Ascending aorta (tissue), 2 donors: ENCODE measurements around the gene ADGRG1. TPM values are rescaled to one million over a fixed set of nuclear protein-coding genes. Genes with fewer than 3 reads are reported as not detected.

Experiments
- DNase-seq, 2 donors: peaks; one replicate each; pipeline ENCODE4 v3.0.0-alpha.2; 2019; ENCODE audit warnings: low spot score in 2 of 2
- H3K27ac ChIP-seq, 2 donors: fragments of 200-600 bp; sonication (generic); one replicate each; pipeline ENCODE4 v1.5.1; 2016 to 2017; ENCODE audit warnings: mild to moderate bottlenecking in 1 of 2
- H3K27me3 ChIP-seq: fragments of 200-600 bp; sonication (generic); one replicate; pipeline ENCODE4 v1.5.1; 2017
- H3K36me3 ChIP-seq, 2 donors: fragments of 200-600 bp; sonication (generic); one replicate each; pipeline ENCODE4 v1.5.1; 2016
- H3K4me1 ChIP-seq, 2 donors: fragments of 200-600 bp; sonication (generic); one replicate each; pipeline ENCODE4 v1.5.1; 2016 to 2017; ENCODE audit warnings: mild to moderate bottlenecking in 1 of 2
- H3K4me3 ChIP-seq, 2 donors: fragments of 200-600 bp; sonication (generic); one replicate each; pipeline ENCODE4 v1.5.1; 2016 to 2017; ENCODE audit warnings: mild to moderate bottlenecking in 1 of 2
- H3K9me3 ChIP-seq, 2 donors: fragments of 200-600 bp; sonication (generic); one replicate each; pipeline ENCODE4 v1.5.1; 2016
- CTCF ChIP-seq, 3 experiments: fragments of 200-600 bp in 2 of 3; fragments of 450-650 bp in 1 of 3; sonication (generic) in 2 of 3; IDR thresholded peaks; one replicate each; pipeline ENCODE4 v1.5.1; 2016 to 2019; ENCODE audit warnings: antibody characterized with exemption in 3 of 3, mild to moderate bottlenecking in 1 of 3, moderate library complexity in 1 of 3
- intact Hi-C: fragments of 100-400 bp; cut with DNase I; formaldehyde crosslinking; loops from one replicate; pipeline ENCODE4 v1.15.1; 2023
- total RNA-seq: library from RNA; depleted of rRNA; stranded (reverse); fragments of >200 nt; gene quantifications from one replicate; pipeline ENCODE4 v1.1.0, GENCODE V29; 2016

The ADGRG1 gene
- total RNA-seq, 1 donor from 2014 or later: 343 TPM

- intact Hi-C loops: no loop called here
- H3K27me3 ChIP-seq: no peaks in the 10 kb centered on the region
- H3K27ac ChIP-seq: no peak overlapping the region
- no peak for DNase-seq
- H3K36me3 ChIP-seq: no peaks in the 10 kb centered on the region
- no peak overlapping the region for H3K4me3 ChIP-seq
- no peak for TF ChIP-seq CTCF (IDR thresholded peaks at IDR 0.05)
- H3K9me3 ChIP-seq: no peaks in the 10 kb centered on the region
- no peaks in the 10 kb centered on the region for H3K4me1 ChIP-seq
Observed at GRCh38 chr16:57663917-57664661, 35.7 kb downstream of the ADGRG1 start.

DNA sequence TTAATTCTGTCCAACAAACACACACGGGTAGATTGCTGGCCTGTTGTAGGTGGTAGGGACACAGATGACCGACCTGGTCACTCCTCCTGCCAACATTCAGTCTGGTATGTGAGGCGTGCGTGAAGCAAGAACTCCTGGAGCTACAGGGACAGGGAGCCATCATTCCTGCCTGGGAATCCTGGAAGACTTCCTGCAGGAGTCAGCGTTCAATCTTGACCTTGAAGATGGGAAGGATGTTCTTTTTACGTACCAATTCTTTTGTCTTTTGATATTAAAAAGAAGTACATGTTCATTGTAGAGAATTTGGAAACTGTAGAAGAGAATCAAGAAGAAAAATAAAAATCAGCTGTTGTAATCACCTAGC, 36.2 kb downstream of the ADGRG1 start:
- H3K27ac ChIP-seq: no peak overlapping the region
- no peak for DNase-seq
- no peak overlapping the region for H3K4me3 ChIP-seq
- no peaks in the 10 kb centered on the region for H3K36me3 ChIP-seq
- intact Hi-C loops: no loop called here
- H3K4me1 ChIP-seq: no peaks in the 10 kb centered on the region
- no peak for TF ChIP-seq CTCF (IDR thresholded peaks at IDR 0.05)
- H3K27me3 ChIP-seq: no peaks in the 10 kb centered on the region
- H3K9me3 ChIP-seq: no peaks in the 10 kb centered on the region

- no peak for TF ChIP-seq CTCF (IDR thresholded peaks at IDR 0.05)
- Histone ChIP-seq H3K36me3 (no peaks in the 10 kb centered on the region), H3K27ac (no peak overlapping the region), H3K4me3 (no peak overlapping the region), H3K27me3 (no peaks in the 10 kb centered on the region), H3K4me1 (no peaks in the 10 kb centered on the region), H3K9me3 (no peaks in the 10 kb centered on the region)
- no peak for DNase-seq
- intact Hi-C loops: no loop called here
Observed at GRCh38 chr16:57665541-57665940, 37.1 kb downstream of the ADGRG1 start.

GRCh38 chr16:57666353-57667047, 38.1 kb downstream of the ADGRG1 start:
- no peaks in the 10 kb centered on the region for H3K27me3 ChIP-seq
- intact Hi-C loops: no loop called here
- H3K36me3 ChIP-seq: no peaks in the 10 kb centered on the region
- H3K9me3 ChIP-seq: no peaks in the 10 kb centered on the region
- no peak overlapping the region for H3K4me3 ChIP-seq
- TF ChIP-seq CTCF (IDR thresholded peaks at IDR 0.05): no peak
- H3K4me1 ChIP-seq: no peaks in the 10 kb centered on the region
- H3K27ac ChIP-seq: no peak overlapping the region
- no peak for DNase-seq

- H3K27me3 ChIP-seq: no peaks in the 10 kb centered on the region
- H3K4me3 ChIP-seq: no peak overlapping the region
- no peaks in the 10 kb centered on the region for H3K36me3 ChIP-seq
- DNase-seq: no peak
- no peaks in the 10 kb centered on the region for H3K9me3 ChIP-seq
- intact Hi-C loops: no loop called here
- H3K4me1 ChIP-seq: no peaks in the 10 kb centered on the region
- no peak overlapping the region for H3K27ac ChIP-seq
- TF ChIP-seq CTCF (IDR thresholded peaks at IDR 0.05): no peak
Observed at GRCh38 chr16:57667048-57667525, 38.7 kb downstream of the ADGRG1 start.
